Tibial nerve (tissue), 4 donors: Measurements from ENCODE around the gene SDC1. TPM values are rescaled to one million over a fixed set of nuclear protein-coding genes. Genes with fewer than 3 reads are reported as not detected.
A peak's percentile ranks its signal among the peaks of the same experiment; 100 is the strongest.

Experiments used
- DNase-seq, 2 donors: peaks; one replicate each; pipeline ENCODE4 v3.0.0-alpha.2; 2019; ENCODE audit warnings: low spot score in 2 of 2
- H3K27ac ChIP-seq, 4 donors: fragments of 200-600 bp; sonication (generic) in 3 of 4; one replicate each; pipeline ENCODE4 v1.5.1; 2017 to 2019; ENCODE audit warnings: mild to moderate bottlenecking in 1 of 4
- H3K27me3 ChIP-seq, 2 donors: fragments of 200-600 bp; sonication (generic) in 1 of 2; one replicate each; pipeline versions ENCODE4 v1.5.1 to v1.6.0; 2017 to 2019
- H3K36me3 ChIP-seq, 3 donors: fragments of 200-600 bp; sonication (generic); one replicate each; pipeline ENCODE4 v1.5.1; 2018 to 2019
- H3K4me1 ChIP-seq, 4 donors: fragments of 200-600 bp; sonication (generic) in 3 of 4; one replicate each; pipeline ENCODE4 v1.5.1; 2017 to 2019
- H3K4me3 ChIP-seq, 4 donors: fragments of 200-600 bp; sonication (generic) in 3 of 4; one replicate each; pipeline ENCODE4 v1.5.1; 2017 to 2019; ENCODE audit warnings: mild to moderate bottlenecking in 1 of 4, moderate library complexity in 1 of 4
- H3K9me3 ChIP-seq, 4 donors: fragments of 200-600 bp; sonication (generic) in 3 of 4; one replicate each; pipeline ENCODE4 v1.5.1; 2017 to 2019
- EP300 ChIP-seq, 2 donors: sonication (generic); formaldehyde crosslinking; IDR thresholded peaks; one replicate each; pipeline ENCODE4 v1.6.1; 2017; ENCODE audit warnings: antibody characterized with exemption in 2 of 2, mild to moderate bottlenecking in 1 of 2
- POLR2A ChIP-seq, 2 donors: fragments of 450-650 bp; IDR thresholded peaks; one replicate each; pipeline ENCODE4 v1.6.1; 2017; ENCODE audit warnings: antibody characterized with exemption in 2 of 2, mild to moderate bottlenecking in 2 of 2, moderate library complexity in 2 of 2
- WGBS, 2 donors: methylation state at CpG; one replicate each; pipeline ENCODE4 v1.1.5; 2018; 5-methylcytosine and 5-hydroxymethylcytosine counted together
- total RNA-seq, 4 donors: library from RNA; depleted of rRNA; stranded (reverse); fragments of >200 nt; gene quantifications; one replicate each; pipeline ENCODE4 v1.1.0, GENCODE V29; 2016
- TF ChIP-seq, protein P1 (sequence below), 5 experiments: fragments of 200-600 bp in 3 of 5; fragments of 450-650 bp in 2 of 5; sonication (generic) in 3 of 5; IDR thresholded peaks; one replicate each; pipeline ENCODE4 v1.5.1; 2016 to 2019; ENCODE audit warnings: antibody characterized with exemption in 5 of 5, mild to moderate bottlenecking in 3 of 5, moderate library complexity in 2 of 5

SDC1 gene
- total RNA-seq, 4 donors from 2014 or later, result 0.78 to 2.8 (median 1.7) TPM

DNA sequence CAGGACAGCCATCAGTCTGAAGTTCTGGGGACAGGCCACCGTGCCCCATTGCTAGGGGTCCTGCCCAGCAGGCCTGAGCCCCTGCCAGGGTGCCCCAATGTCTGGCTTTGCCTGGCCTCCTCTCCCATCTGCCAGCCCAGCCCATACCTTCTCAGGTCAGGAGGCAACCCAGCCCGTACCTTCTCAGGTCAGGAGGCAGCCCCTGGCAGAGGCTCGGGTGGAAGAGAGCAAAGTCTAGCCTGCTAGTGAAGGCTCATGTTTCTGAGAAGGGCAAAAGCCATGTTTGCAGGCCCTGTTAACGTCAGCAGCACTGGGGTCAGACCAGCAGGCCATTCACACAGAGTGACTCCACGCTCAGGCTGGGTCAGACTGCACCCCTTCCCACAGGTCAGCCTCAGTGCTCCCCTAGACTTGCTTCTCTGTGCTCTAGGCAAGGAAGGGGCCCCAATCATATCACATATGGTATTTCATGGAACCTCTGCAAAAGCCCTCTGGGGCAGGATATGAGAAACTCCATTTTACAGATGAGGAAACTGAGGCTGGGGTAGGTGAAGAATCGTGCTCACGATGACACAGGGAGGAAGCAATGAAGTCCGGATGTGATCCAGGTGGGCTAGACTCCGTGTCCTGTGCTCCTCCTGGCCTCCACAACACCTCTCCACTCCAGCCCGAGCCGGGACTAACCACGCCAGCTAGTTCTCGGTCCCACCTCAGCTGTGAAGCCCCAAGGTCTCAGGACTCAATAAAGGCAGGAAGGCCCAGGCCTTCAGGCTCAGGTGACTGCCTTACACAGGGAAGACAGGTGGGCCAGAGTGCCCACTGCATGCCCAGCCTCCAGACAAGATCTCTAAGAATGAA, 9.5 kb downstream of the SDC1 start:
- WGBS, 2 donors, result 93 to 94% methylated on average over 11 to 13 of the region's 13 CpGs
- Histone ChIP-seq H3K4me3 (no peak overlapping the region), H3K27me3 (no peaks in the 10 kb centered on the region), H3K4me1 (peaks cover 0 to 13% (median 2%) of the 10 kb centered on the region in 4 donors), H3K36me3 (no peaks in the 10 kb centered on the region), H3K9me3 (no peaks in the 10 kb centered on the region), H3K27ac (peak overlapping the region in 1 of 4 donors; percentile 36)
- no peak for DNase-seq
- TF ChIP-seq POLR2A (IDR thresholded peaks at IDR 0.05), result no peak

DNA sequence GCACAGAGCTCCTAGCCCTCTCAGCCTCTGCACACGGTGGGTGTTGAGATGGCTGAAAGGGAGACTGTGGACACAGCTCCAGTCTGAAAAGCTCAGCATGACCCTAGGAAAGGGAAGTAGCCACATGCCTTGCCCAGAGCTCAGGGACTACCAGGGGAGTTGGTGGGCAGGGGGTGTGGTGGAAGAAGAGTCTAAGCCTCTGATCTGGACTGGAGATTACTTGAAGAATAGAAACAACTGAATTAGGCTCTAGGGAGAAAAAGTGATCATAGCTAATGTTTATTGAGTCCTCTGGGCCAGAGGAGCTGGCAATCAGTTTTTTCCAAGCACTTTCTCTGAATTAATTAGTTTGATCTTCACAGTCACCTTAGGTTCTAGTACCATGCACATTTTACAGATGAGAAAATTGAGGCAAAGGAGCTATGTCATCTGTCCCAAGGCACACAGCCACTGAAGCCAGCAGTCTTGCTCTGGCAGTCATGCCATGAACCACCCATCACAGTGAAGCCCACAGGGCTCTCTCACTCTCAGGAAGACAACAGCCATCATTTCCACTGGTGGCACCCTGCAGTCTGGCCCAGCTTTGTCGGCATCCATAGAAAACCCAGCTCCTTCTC, 10.3 kb downstream of the SDC1 start:
- Histone ChIP-seq H3K9me3 (no peaks in the 10 kb centered on the region), H3K27ac (peak overlapping the region in 1 of 4 donors; percentile 36), H3K27me3 (no peaks in the 10 kb centered on the region), H3K4me3 (no peak overlapping the region), H3K36me3 (no peaks in the 10 kb centered on the region), H3K4me1 (peaks cover 0 to 13% (median 2%) of the 10 kb centered on the region in 4 donors)
- no peak for TF ChIP-seq EP300 (IDR thresholded peaks at IDR 0.05)
- no peak for TF ChIP-seq POLR2A (IDR thresholded peaks at IDR 0.05)
- TF ChIP-seq, protein P1, sequence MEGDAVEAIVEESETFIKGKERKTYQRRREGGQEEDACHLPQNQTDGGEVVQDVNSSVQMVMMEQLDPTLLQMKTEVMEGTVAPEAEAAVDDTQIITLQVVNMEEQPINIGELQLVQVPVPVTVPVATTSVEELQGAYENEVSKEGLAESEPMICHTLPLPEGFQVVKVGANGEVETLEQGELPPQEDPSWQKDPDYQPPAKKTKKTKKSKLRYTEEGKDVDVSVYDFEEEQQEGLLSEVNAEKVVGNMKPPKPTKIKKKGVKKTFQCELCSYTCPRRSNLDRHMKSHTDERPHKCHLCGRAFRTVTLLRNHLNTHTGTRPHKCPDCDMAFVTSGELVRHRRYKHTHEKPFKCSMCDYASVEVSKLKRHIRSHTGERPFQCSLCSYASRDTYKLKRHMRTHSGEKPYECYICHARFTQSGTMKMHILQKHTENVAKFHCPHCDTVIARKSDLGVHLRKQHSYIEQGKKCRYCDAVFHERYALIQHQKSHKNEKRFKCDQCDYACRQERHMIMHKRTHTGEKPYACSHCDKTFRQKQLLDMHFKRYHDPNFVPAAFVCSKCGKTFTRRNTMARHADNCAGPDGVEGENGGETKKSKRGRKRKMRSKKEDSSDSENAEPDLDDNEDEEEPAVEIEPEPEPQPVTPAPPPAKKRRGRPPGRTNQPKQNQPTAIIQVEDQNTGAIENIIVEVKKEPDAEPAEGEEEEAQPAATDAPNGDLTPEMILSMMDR (IDR thresholded peaks at IDR 0.05), result no peak
- no peak for DNase-seq
- 79 to 100% methylated on average over 2 of the region's 2 CpGs for WGBS, 2 donors

DNA sequence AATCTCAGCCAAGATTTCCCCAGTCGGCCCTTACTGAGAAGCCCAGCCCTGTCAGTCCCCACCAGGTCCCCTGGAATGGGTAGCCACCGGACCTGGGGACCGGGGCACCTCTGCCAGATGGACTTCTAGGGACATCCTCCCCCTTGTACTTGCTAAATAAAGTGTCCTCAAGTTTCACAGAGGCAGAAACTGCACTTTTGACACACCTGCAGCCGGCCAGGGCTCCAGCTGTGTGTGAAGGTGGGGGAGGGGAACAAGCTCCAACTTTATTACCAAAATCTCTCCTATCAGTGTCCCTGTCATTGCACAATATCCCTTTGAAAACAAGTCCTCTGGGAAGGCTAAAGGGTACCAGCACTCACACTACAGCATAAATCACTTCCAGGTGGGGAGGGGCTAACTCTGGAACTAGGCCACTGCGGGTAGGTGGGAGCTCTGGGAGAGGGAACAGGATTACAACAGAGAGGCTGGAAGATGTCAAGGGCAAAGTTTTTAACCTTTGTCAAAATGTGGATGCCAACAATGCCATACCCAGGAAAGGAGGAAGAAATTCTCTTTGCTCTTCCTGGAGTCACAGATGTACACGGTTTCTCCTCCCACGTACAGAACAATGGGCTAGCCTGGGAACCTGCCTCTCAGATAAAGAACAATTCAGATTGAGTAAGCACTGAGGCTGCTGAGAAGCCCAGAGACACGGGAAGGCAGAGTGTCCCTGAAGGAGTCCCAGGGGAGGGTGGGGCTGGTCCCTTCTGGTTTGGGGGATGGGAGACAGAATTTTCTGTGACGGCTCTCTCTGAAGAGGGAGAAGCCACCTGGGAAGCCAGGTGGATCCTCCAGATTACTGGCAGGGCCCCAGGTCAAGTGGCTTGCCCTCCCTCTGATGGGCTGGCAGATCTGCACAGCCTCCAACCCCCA, 11.0 kb downstream of the SDC1 start:
- no peak for TF ChIP-seq EP300 (IDR thresholded peaks at IDR 0.05)
- TF ChIP-seq POLR2A (IDR thresholded peaks at IDR 0.05), result no peak
- TF ChIP-seq, protein P1 (IDR thresholded peaks at IDR 0.05), result no peak
- no peak for DNase-seq
- Histone ChIP-seq H3K9me3 (no peaks in the 10 kb centered on the region), H3K27me3 (no peaks in the 10 kb centered on the region), H3K27ac (peak overlapping the region in 1 of 4 donors; percentile 4), H3K4me1 (peaks cover 0 to 13% (median 2%) of the 10 kb centered on the region in 4 donors), H3K4me3 (no peak overlapping the region), H3K36me3 (no peaks in the 10 kb centered on the region)
- WGBS, 2 donors, result 78 to 80% methylated on average over 8 to 9 of the region's 9 CpGs

DNA sequence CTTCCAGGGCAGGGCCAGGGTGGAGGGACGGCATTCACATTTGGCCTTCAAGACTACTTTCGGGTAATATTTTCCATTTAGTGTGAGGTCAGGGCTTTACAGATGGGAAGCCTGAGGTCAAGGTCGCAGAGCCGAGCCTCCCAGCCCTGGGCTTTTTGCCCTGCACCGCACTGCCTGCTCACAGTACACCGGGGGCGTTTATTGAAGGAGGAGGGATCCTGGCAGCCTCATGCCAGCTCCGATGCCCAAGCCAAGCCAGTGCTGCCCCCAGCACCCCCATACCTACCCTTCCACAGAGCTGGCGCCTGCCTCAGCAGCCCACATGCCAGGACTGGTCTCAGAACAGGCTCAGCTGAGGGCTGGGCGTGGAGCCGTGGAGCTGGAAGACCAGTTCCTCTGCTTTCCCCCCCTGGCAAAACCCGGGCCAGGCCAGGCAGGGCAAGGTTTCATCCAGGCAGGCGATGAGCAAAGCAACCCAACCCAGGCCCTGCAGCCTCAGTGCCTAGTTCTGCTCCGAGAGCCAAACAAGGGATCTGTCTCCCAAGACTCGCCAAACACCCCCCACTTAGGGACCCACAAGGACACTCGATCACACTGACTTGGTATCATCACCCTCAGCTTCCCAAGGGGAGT, 11.9 kb downstream of the SDC1 start:
- Histone ChIP-seq H3K36me3 (no peaks in the 10 kb centered on the region), H3K27ac (peak overlapping the region in 1 of 4 donors; percentile 4), H3K4me3 (no peak overlapping the region), H3K9me3 (no peaks in the 10 kb centered on the region), H3K27me3 (no peaks in the 10 kb centered on the region), H3K4me1 (peaks cover 0 to 13% (median 2%) of the 10 kb centered on the region in 4 donors)
- TF ChIP-seq POLR2A (IDR thresholded peaks at IDR 0.05) (no peak), EP300 (IDR thresholded peaks at IDR 0.05) (no peak)
- TF ChIP-seq, protein P1 (IDR thresholded peaks at IDR 0.05), result no peak
- DNase-seq, result no peak
- 61 to 66% methylated on average over 13 to 15 of the region's 16 CpGs for WGBS, 2 donors

DNA sequence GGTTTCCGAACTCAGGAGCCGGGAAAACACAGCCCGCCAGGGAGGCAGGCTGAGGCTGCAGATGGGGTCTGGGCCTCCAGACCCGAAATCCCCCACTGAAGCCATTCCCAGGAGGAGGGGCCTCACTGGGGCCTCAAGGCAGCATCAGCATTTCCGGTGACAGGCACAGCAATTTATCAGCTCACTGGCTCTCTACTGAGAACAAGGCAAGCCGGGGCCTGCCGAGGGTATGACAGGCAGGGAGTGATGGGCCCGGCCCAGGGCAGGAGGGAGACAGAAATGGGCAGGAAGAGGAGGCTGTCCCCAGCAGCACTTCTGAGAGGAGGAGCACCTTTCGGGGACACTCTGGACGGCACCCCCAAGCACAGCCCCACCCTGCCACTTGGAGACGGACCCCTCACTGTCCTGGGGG, 12.5 kb downstream of the SDC1 start:
- H3K36me3 ChIP-seq, result no peaks in the 10 kb centered on the region
- no peak overlapping the region for H3K4me3 ChIP-seq
- DNase-seq, result no peak
- TF ChIP-seq POLR2A (IDR thresholded peaks at IDR 0.05) (no peak), EP300 (IDR thresholded peaks at IDR 0.05) (no peak)
- TF ChIP-seq, protein P1 (IDR thresholded peaks at IDR 0.05), result no peak
- no peaks in the 10 kb centered on the region for H3K9me3 ChIP-seq
- no peaks in the 10 kb centered on the region for H3K27me3 ChIP-seq
- H3K27ac ChIP-seq, result no peak overlapping the region
- peaks cover 0 to 13% (median 2%) of the 10 kb centered on the region in 4 donors for H3K4me1 ChIP-seq
- WGBS, 2 donors, result 46 to 51% methylated on average over 10 to 11 of the region's 11 CpGs
